HG02981 (cell line): ENCODE results near the gene TSHZ1.

Experiments
- ATAC-seq: cut with Tn5 transposase; IDR thresholded peaks from one replicate; pipeline ENCODE4 v1.9.1; 2021; ENCODE audit warnings: mild to moderate bottlenecking, moderate library complexity; ENCODE audit not compliant: unreplicated experiment

Gene TSHZ1

GRCh38 chr18:75246721-75247610 is 36.4 kb downstream of the TSHZ1 start:
- ATAC-seq: no peak

GRCh38 chr18:75247611-75248421 is 37.2 kb downstream of the TSHZ1 start:
- no peak for ATAC-seq

GRCh38 chr18:75248426-75249174 is 38.0 kb downstream of the TSHZ1 start:
- no peak for ATAC-seq

GRCh38 chr18:75249175-75249518 is 38.5 kb downstream of the TSHZ1 start:
- no peak for ATAC-seq

GRCh38 chr18:75249672-75250470 is 39.3 kb downstream of the TSHZ1 start:
- ATAC-seq: no peak

- ATAC-seq: no peak
Measured at GRCh38 chr18:75250471-75250821, 39.8 kb downstream of the TSHZ1 start.

GRCh38 chr18:75251466-75251865 is 40.9 kb downstream of the TSHZ1 start:
- no peak for ATAC-seq

GRCh38 chr18:75252136-75252535 is 41.5 kb downstream of the TSHZ1 start:
- ATAC-seq: no peak

- ATAC-seq: no peak
Measured at GRCh38 chr18:75253043-75253442, 42.4 kb downstream of the TSHZ1 start.

GRCh38 chr18:75253784-75254183 is 43.2 kb downstream of the TSHZ1 start:
- no peak for ATAC-seq

- no peak for ATAC-seq
Measured at GRCh38 chr18:75255094-75255493, 44.5 kb downstream of the TSHZ1 start.

GRCh38 chr18:75256376-75256775 is 45.8 kb downstream of the TSHZ1 start:
- no peak for ATAC-seq

GRCh38 chr18:75257605-75258004 is 47.0 kb downstream of the TSHZ1 start:
- ATAC-seq: no peak

GRCh38 chr18:75261430-75262223 is 51.0 kb downstream of the TSHZ1 start:
- ATAC-seq: no peak

GRCh38 chr18:75262511-75262910 is 51.9 kb downstream of the TSHZ1 start:
- ATAC-seq: no peak

GRCh38 chr18:75264195-75264594 is 53.6 kb downstream of the TSHZ1 start:
- no peak for ATAC-seq

- no peak for ATAC-seq
Measured at GRCh38 chr18:75264926-75265597, 54.5 kb downstream of the TSHZ1 start.

GRCh38 chr18:75265872-75266271 is 55.3 kb downstream of the TSHZ1 start:
- no peak for ATAC-seq

GRCh38 chr18:75267643-75268363 is 57.2 kb downstream of the TSHZ1 start:
- ATAC-seq: no peak
